Panc1 (cell line): ENCODE results near the gene ARID5B. TPM values are rescaled to one million over a fixed set of nuclear protein-coding genes. Genes with fewer than 3 reads are reported as not detected.

Experiments
- ATAC-seq: fragments of 200-7000 bp; cut with Tn5 transposase; 2 replicates; pipeline ENCODE4 v1.9.1; 2020; ENCODE audit warnings: mild to moderate bottlenecking, moderate library complexity
- BruUV-seq: library from RNA; stranded (reverse); fragments of 400-500 nt; replicated peaks from 2 replicates; lab custom pipeline; 2021; lab: Mats Ljungman, UMichigan
- CTCF ChIA-PET: fragments of 300-600 bp; sonication (Branson Sonifier 250); formaldehyde crosslinking; loops from one replicate; lab custom pipeline; 2022; ENCODE audit warnings: antibody characterized with exemption; lab: Charles Lee
- POLR2A ChIA-PET: fragments of 300-600 bp; sonication (Branson Sonifier 250); formaldehyde crosslinking; loops from one replicate; lab custom pipeline; 2022; ENCODE audit warnings: antibody characterized with exemption; lab: Charles Lee
- DNase-seq: peaks from one replicate; pipeline ENCODE4 v3.0.0-alpha.2; 2010; ENCODE audit warnings: low read depth, low spot score
- H3K27ac ChIP-seq: 2 replicates; pipeline ENCODE4 v1.5.1; 2011; ENCODE audit warnings: mild to moderate bottlenecking, low read length, inconsistent platforms
- H3K27me3 ChIP-seq: fragments of 200-500 bp; sonication (Bioruptor generic); 2 replicates; pipeline ENCODE4 v1.6.0; 2014; ENCODE audit warnings: low read length, inconsistent platforms; ENCODE audit not compliant: control insufficient read depth, insufficient read depth
- H3K36me3 ChIP-seq: fragments of 200-500 bp; sonication (Bioruptor generic); 2 replicates; pipeline ENCODE4 v1.5.1; 2014; ENCODE audit warnings: inconsistent platforms, mild to moderate bottlenecking, low read length, moderate library complexity; ENCODE audit not compliant: control insufficient read depth, insufficient read depth
- H3K4me1 ChIP-seq: 2 replicates; pipeline ENCODE4 v1.5.1; 2011; ENCODE audit warnings: inconsistent platforms, mild to moderate bottlenecking, low read length, moderate library complexity; ENCODE audit not compliant: control insufficient read depth, insufficient read depth
- H3K4me3 ChIP-seq, 2 experiments: 2 replicates each; pipeline ENCODE4 v1.5.1; 2011 to 2012; ENCODE audit warnings: low read depth in 2 of 2, low read length in 2 of 2, mild to moderate bottlenecking in 2 of 2, inconsistent platforms in 1 of 2, moderate library complexity in 1 of 2
- H3K9me3 ChIP-seq: fragments of 200-500 bp; sonication (Bioruptor generic); 2 replicates; pipeline ENCODE4 v1.5.1; 2014; ENCODE audit warnings: low read depth, mild to moderate bottlenecking, inconsistent platforms, low read length, moderate library complexity; ENCODE audit not compliant: control insufficient read depth, insufficient read depth
- POLR2AphosphoS5 ChIP-seq: IDR thresholded peaks from 2 replicates; pipeline ENCODE4 v1.6.1; 2012; ENCODE audit warnings: mild to moderate bottlenecking, low read depth, low read length, moderate library complexity
- REST ChIP-seq, 2 experiments: IDR thresholded peaks; 2 replicates each; pipeline ENCODE4 v1.6.1; 2011 to 2012; ENCODE audit warnings: low read depth in 2 of 2, control low read depth in 1 of 2, low read length in 1 of 2, mild to moderate bottlenecking in 1 of 2, moderate library complexity in 1 of 2; ENCODE audit not compliant: insufficient read depth in 1 of 2
- SIN3A ChIP-seq: IDR thresholded peaks from 2 replicates; pipeline ENCODE4 v1.6.1; 2012; ENCODE audit warnings: low read depth, mild to moderate bottlenecking, low read length, moderate library complexity, borderline replicate concordance; ENCODE audit not compliant: insufficient read depth
- TCF7L2 ChIP-seq: IDR thresholded peaks from 2 replicates; pipeline ENCODE4 v1.6.1; 2011; ENCODE audit warnings: mild to moderate bottlenecking, low read depth, low read length, inconsistent platforms
- in situ Hi-C: cut with HindIII; loops from 2 replicates; pipeline ENCODE4 v1.10.0; 2016; ENCODE audit warnings: low sequenced_read_pairs, low pct_unique_long_range_greater_than_20kb
- intact Hi-C: fragments of 100-400 bp; cut with micrococcal nuclease; formaldehyde crosslinking; loops from one replicate; pipeline ENCODE4 v1.10.0; 2022; ENCODE audit not compliant: unreplicated experiment
- total RNA-seq: library from RNA; stranded (reverse); gene quantifications from one replicate; pipeline ENCODE4 v1.2.1, GENCODE V29; 2021; ENCODE audit not compliant: unreplicated experiment
- TF ChIP-seq, protein P1 (sequence below): fragments of 450-650 bp; IDR thresholded peaks from 2 replicates; pipeline ENCODE4 v1.5.1; 2017; ENCODE audit warnings: mild to moderate bottlenecking

Gene ARID5B
- total RNA-seq, 1 experiment from 2014 or later: 22.7 TPM

DNA sequence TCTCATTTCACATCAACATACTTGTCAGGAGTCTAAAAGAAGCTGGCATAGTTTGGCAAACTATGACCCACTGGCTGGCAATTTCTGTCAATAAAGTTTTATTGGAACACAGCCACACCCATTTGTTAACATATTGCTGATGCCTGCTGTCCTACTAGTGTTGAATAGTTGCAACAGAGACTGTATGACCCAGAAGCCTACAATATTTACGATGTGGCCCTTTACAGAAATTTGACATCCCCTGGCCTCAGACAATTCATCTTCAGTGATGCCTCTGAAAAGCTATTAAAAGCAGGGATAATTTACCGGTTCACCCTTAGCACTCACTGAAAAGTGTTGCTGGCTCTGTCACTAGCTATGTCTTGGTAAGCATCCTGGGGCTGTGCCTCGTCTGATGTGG lies 155.2 kb downstream of the ARID5B start:
- no peaks in the 10 kb centered on the region for H3K9me3 ChIP-seq
- peaks cover 11% of the 10 kb centered on the region; the same call in 1 of the 2 replicates for H3K4me1 ChIP-seq
- no peaks in the 10 kb centered on the region for H3K27me3 ChIP-seq
- ChIA-PET CTCF (no interaction called here), POLR2A (interaction anchor here (0.5 kb wide), 1 partner anchor 68 kb away, joined by 3 read pairs; no protein-coding TSS in a partner anchor)
- H3K4me3 ChIP-seq: no peak overlapping the region
- intact Hi-C loops: no loop called here
- in situ Hi-C loops: no loop called here
- ATAC-seq (no peak), DNase-seq (no peak)
- TF ChIP-seq SIN3A: no peak
- TF ChIP-seq, protein P1, sequence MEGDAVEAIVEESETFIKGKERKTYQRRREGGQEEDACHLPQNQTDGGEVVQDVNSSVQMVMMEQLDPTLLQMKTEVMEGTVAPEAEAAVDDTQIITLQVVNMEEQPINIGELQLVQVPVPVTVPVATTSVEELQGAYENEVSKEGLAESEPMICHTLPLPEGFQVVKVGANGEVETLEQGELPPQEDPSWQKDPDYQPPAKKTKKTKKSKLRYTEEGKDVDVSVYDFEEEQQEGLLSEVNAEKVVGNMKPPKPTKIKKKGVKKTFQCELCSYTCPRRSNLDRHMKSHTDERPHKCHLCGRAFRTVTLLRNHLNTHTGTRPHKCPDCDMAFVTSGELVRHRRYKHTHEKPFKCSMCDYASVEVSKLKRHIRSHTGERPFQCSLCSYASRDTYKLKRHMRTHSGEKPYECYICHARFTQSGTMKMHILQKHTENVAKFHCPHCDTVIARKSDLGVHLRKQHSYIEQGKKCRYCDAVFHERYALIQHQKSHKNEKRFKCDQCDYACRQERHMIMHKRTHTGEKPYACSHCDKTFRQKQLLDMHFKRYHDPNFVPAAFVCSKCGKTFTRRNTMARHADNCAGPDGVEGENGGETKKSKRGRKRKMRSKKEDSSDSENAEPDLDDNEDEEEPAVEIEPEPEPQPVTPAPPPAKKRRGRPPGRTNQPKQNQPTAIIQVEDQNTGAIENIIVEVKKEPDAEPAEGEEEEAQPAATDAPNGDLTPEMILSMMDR: no peak
- TF ChIP-seq TCF7L2: no peak
- no TSS peak for BruUV-seq
- 0 out of 2 replicates have a peak overlapping the region, but pooled peaks have one; percentile 2 for H3K27ac ChIP-seq
- H3K36me3 ChIP-seq: peaks cover 19% of the 10 kb centered on the region

- no peaks in the 10 kb centered on the region for H3K27me3 ChIP-seq
- H3K9me3 ChIP-seq: no peaks in the 10 kb centered on the region
- peaks cover 11% of the 10 kb centered on the region; the same call in 1 of the 2 replicates for H3K4me1 ChIP-seq
- POLR2A ChIA-PET: no interaction called here
- no peak for ATAC-seq
- 0 out of 2 replicates have a peak overlapping the region, but pooled peaks have one; percentile 9 for H3K27ac ChIP-seq
- in situ Hi-C loops (no loop called here), intact Hi-C loops (no loop called here)
- no TSS peak for BruUV-seq
- DNase-seq: no peak
- H3K36me3 ChIP-seq: peaks cover 16% of the 10 kb centered on the region
- TF ChIP-seq TCF7L2: no peak
- no peak for TF ChIP-seq SIN3A
- TF ChIP-seq REST (IDR thresholded peaks at IDR 0.05; ENCODE audit: insufficient read depth in 1 of 2, low read depth in 2 of 2, low read length in 1 of 2): no peak
- TF ChIP-seq POLR2AphosphoS5: no peak
- TF ChIP-seq, protein P1: no peak
- CTCF ChIA-PET: no interaction called here
- H3K4me3 ChIP-seq: no peak overlapping the region
These were observed 155.9 kb downstream of the ARID5B start for GRCh38 chr10:62057359-62057758.
